H1 (cell line): ENCODE data around the gene MIB1. TPM values are rescaled to one million over a fixed set of nuclear protein-coding genes. Genes with fewer than 3 reads are reported as not detected.

Experiments
- CTCF ChIA-PET: fragments of 300-600 bp; sonication (Branson Sonifier 250); formaldehyde crosslinking; loops from one replicate; lab custom pipeline; 2021; ENCODE audit not compliant: partially characterized antibody; lab: Charles Lee
- POLR2A ChIA-PET: fragments of 300-600 bp; sonication (Branson Sonifier 250); formaldehyde crosslinking; loops from one replicate; lab custom pipeline; 2021; ENCODE audit warnings: inconsistent platforms; ENCODE audit not compliant: partially characterized antibody; lab: Charles Lee
- DNase-seq, 2 experiments: peaks; one replicate each; pipeline versions ENCODE4 v3.0.0 to v3.0.0-alpha.2; 2010 to 2022; ENCODE audit warnings: low spot score in 2 of 2, low read depth in 1 of 2, mixed read lengths in 1 of 2
- FAIRE-seq: peaks from 2 replicates; lab custom pipeline; 2011; peaks lifted over from hg19 to GRCh38; lab: Jason Lieb, UNC
- H2AFZ ChIP-seq: 2 replicates; pipeline ENCODE4 v1.8.1; 2012; ENCODE audit warnings: low read length, inconsistent platforms
- H2AK5ac ChIP-seq: 2 replicates; pipeline ENCODE4 v1.6.1; 2013; ENCODE audit warnings: low read depth, low read length
- H2BK120ac ChIP-seq: replicated peaks from 2 replicates; pipeline ENCODE3; 2013; ENCODE audit warnings: low read depth, low read length, inconsistent platforms
- H2BK12ac ChIP-seq: 2 replicates; pipeline ENCODE4 v1.6.1; 2013; ENCODE audit warnings: low read depth, low read length
- H2BK15ac ChIP-seq: 2 replicates; pipeline ENCODE4 v1.6.1; 2013; ENCODE audit warnings: low read length
- H2BK20ac ChIP-seq: 2 replicates; pipeline ENCODE4 v1.6.1; 2013; ENCODE audit warnings: low read length
- H2BK5ac ChIP-seq: 2 replicates; pipeline ENCODE4 v1.6.1; 2013; ENCODE audit warnings: low read depth, low read length
- H3K14ac ChIP-seq: 2 replicates; pipeline ENCODE4 v1.6.1; 2013; ENCODE audit warnings: inconsistent platforms; ENCODE audit not compliant: insufficient read length
- H3K18ac ChIP-seq: 2 replicates; pipeline ENCODE4 v1.6.1; 2013; ENCODE audit warnings: low read length; ENCODE audit errors: extremely low read depth
- H3K23ac ChIP-seq: 2 replicates; pipeline ENCODE4 v1.6.1; 2013; ENCODE audit warnings: inconsistent platforms; ENCODE audit not compliant: insufficient read length
- H3K23me2 ChIP-seq: 2 replicates; pipeline ENCODE4 v1.6.1; 2013; ENCODE audit warnings: low read depth, low read length
- H3K27ac ChIP-seq: 2 replicates; pipeline ENCODE4 v1.6.1; 2011; ENCODE audit warnings: low read depth, low read length, inconsistent platforms
- H3K27me3 ChIP-seq, 4 experiments: replicated peaks in 1 of 4; 1 replicate in 1 of 4; 2 replicates in 3 of 4; pipeline versions ENCODE4 v1.6.1 to v1.8.1; 2011 to 2013; ENCODE audit warnings: low read length in 3 of 4, mild to moderate bottlenecking in 3 of 4, inconsistent platforms in 2 of 4, mixed read lengths in 2 of 4, moderate library complexity in 1 of 4; ENCODE audit not compliant: control insufficient read depth in 3 of 4, insufficient read depth in 3 of 4; ENCODE audit errors: extremely low read depth in 1 of 4
- H3K36me3 ChIP-seq, 4 experiments: 2 replicates each; pipeline versions ENCODE4 v1.6.1 to v1.8.1; 2011 to 2013; ENCODE audit warnings: mild to moderate bottlenecking in 4 of 4, low read length in 3 of 4, moderate library complexity in 2 of 4, control low read depth in 1 of 4, inconsistent platforms in 1 of 4; ENCODE audit not compliant: insufficient read depth in 4 of 4, control insufficient read depth in 2 of 4
- H3K4ac ChIP-seq: replicated peaks from 2 replicates; pipeline ENCODE3; 2013; ENCODE audit warnings: low read length, low read depth, mixed read lengths, inconsistent platforms; ENCODE audit not compliant: insufficient read length
- H3K4me1 ChIP-seq, 4 experiments: replicated peaks in 1 of 4; 1 replicate in 1 of 4; 2 replicates in 3 of 4; pipeline versions ENCODE4 v1.6.1 to v1.8.1; 2011 to 2013; ENCODE audit warnings: low read length in 3 of 4, inconsistent platforms in 2 of 4, mixed read lengths in 1 of 4; ENCODE audit not compliant: insufficient read depth in 4 of 4, control insufficient read depth in 3 of 4
- H3K4me2 ChIP-seq, 2 experiments: 2 replicates each; pipeline versions ENCODE4 v1.6.1 to v1.8.1; 2011 to 2013; ENCODE audit warnings: low read depth in 2 of 2, low read length in 2 of 2, control low read depth in 1 of 2, inconsistent platforms in 1 of 2, mild to moderate bottlenecking in 1 of 2; ENCODE audit not compliant: insufficient read depth in 1 of 2
- H3K4me3 ChIP-seq, 4 experiments: fragments of 200-600, 300-600 bp in 1 of 4; sonication (generic), shearing (Covaris generic), sonication (Bioruptor Twin) in 1 of 4; 2 replicates each; pipeline versions ENCODE4 v1.5.1 to v1.8.1; 2011 to 2016; ENCODE audit warnings: low read length in 4 of 4, low read depth in 3 of 4, control low read depth in 2 of 4, inconsistent platforms in 2 of 4, mild to moderate bottlenecking in 2 of 4, mixed read lengths in 1 of 4, moderate library complexity in 1 of 4; ENCODE audit not compliant: insufficient read depth in 2 of 4; ENCODE audit errors: extremely low read depth in 1 of 4
- H3K56ac ChIP-seq: replicated peaks from 2 replicates; pipeline ENCODE3; 2013; ENCODE audit warnings: low read depth, mild to moderate bottlenecking, mixed read lengths, low read length, inconsistent platforms; ENCODE audit not compliant: insufficient read length
- H3K79me1 ChIP-seq: 2 replicates; pipeline ENCODE4 v1.6.1; 2013; ENCODE audit warnings: low read depth, low read length, control low read depth
- H3K79me2 ChIP-seq, 2 experiments: 2 replicates each; pipeline versions ENCODE4 v1.6.1 to v1.8.1; 2012 to 2013; ENCODE audit warnings: low read length in 2 of 2, mild to moderate bottlenecking in 2 of 2, inconsistent platforms in 1 of 2; ENCODE audit not compliant: insufficient read depth in 2 of 2, control insufficient read depth in 1 of 2
- H3K9ac ChIP-seq, 4 experiments: replicated peaks in 1 of 4; 1 replicate in 1 of 4; 2 replicates in 3 of 4; pipeline versions ENCODE4 v1.6.1 to v1.8.1; 2011 to 2013; ENCODE audit warnings: low read depth in 3 of 4, low read length in 3 of 4, control low read depth in 2 of 4, mild to moderate bottlenecking in 2 of 4, moderate library complexity in 2 of 4, inconsistent platforms in 1 of 4; ENCODE audit errors: extremely low read depth in 1 of 4
- H3K9me3 ChIP-seq, 2 experiments: 2 replicates each; pipeline versions ENCODE4 v1.6.1 to v1.8.1; 2012 to 2013; ENCODE audit warnings: mild to moderate bottlenecking in 2 of 2, moderate library complexity in 2 of 2, control low read depth in 1 of 2, inconsistent platforms in 1 of 2, low read depth in 1 of 2, low read length in 1 of 2, mixed read lengths in 1 of 2; ENCODE audit not compliant: insufficient read depth in 2 of 2
- H4K20me1 ChIP-seq, 2 experiments: replicated peaks in 1 of 2; 2 replicates each; pipeline versions ENCODE3 to v1.8.1; 2011 to 2013; ENCODE audit warnings: inconsistent platforms in 2 of 2, low read length in 2 of 2, mild to moderate bottlenecking in 1 of 2; ENCODE audit not compliant: insufficient read depth in 2 of 2, control insufficient read depth in 1 of 2
- H4K5ac ChIP-seq: 2 replicates; pipeline ENCODE4 v1.6.1; 2013; ENCODE audit warnings: low read length, low read depth, mixed read lengths, inconsistent platforms; ENCODE audit not compliant: insufficient read length
- H4K8ac ChIP-seq: 2 replicates; pipeline ENCODE4 v1.8.0; 2013; ENCODE audit warnings: mild to moderate bottlenecking, moderate library complexity, low read length, inconsistent platforms; ENCODE audit not compliant: insufficient read depth; ENCODE audit errors: extremely low read depth
- H4K91ac ChIP-seq: replicated peaks from 2 replicates; pipeline ENCODE3; 2013; ENCODE audit warnings: low read length, mixed read lengths, inconsistent platforms; ENCODE audit not compliant: insufficient read length
- ATF3 ChIP-seq: IDR thresholded peaks from 2 replicates; pipeline ENCODE4 v1.6.1; 2011; ENCODE audit warnings: low read depth, mild to moderate bottlenecking, low read length; ENCODE audit not compliant: insufficient read depth
- FOSL1 ChIP-seq: IDR thresholded peaks from 2 replicates; pipeline ENCODE4 v1.6.1; 2011; ENCODE audit warnings: mild to moderate bottlenecking, low read depth, low read length, moderate library complexity; ENCODE audit not compliant: insufficient read depth
- KDM5A ChIP-seq: fragments of 200-600 bp; IDR thresholded peaks from 2 replicates; pipeline ENCODE4 v1.7.1; 2012; ENCODE audit warnings: mild to moderate bottlenecking, low read length, inconsistent platforms, mixed read lengths
- POLR2A ChIP-seq, 2 experiments: IDR thresholded peaks; 1 replicate in 1 of 2; 2 replicates in 1 of 2; pipeline ENCODE4 v1.6.1; 2011; ENCODE audit warnings: low read depth in 2 of 2, low read length in 2 of 2, mild to moderate bottlenecking in 2 of 2; ENCODE audit errors: control extremely low read depth in 1 of 2
- SAP30 ChIP-seq: fragments of 300-600 bp; sonication (generic); IDR thresholded peaks from 2 replicates; pipeline ENCODE4 v1.7.1; 2012; ENCODE audit warnings: low read length, moderate library complexity, mild to moderate bottlenecking, inconsistent platforms; ENCODE audit not compliant: insufficient read depth, insufficient replicate concordance
- SIN3A ChIP-seq, 2 experiments: IDR thresholded peaks in 1 of 2; conservative IDR thresholded peaks in 1 of 2; 2 replicates each; pipeline ENCODE4 v1.6.1; 2011 to 2012; ENCODE audit warnings: low read length in 2 of 2, improper control_type of control experiment in 1 of 2, low read depth in 1 of 2, mild to moderate bottlenecking in 1 of 2
- SP2 ChIP-seq: IDR thresholded peaks from 2 replicates; pipeline ENCODE4 v1.6.1; 2012; ENCODE audit warnings: mild to moderate bottlenecking, low read length, inconsistent platforms
- WGBS, 2 experiments: shearing (Covaris generic) in 1 of 2; methylation state at CpG; one replicate each; pipeline versions ENCODE4 v1.1.6 to v1.1.7; 2013 to 2015; ENCODE audit warnings: low lambda C conversion rate in 2 of 2, mixed read lengths in 2 of 2, inconsistent platforms in 1 of 2, low coverage in 1 of 2, missing lambda C conversion rate in 1 of 2; ENCODE audit not compliant: insufficient replicate concordance in 2 of 2, insufficient coverage in 1 of 2, insufficient read length in 1 of 2; ENCODE audit errors: extremely low coverage in 1 of 2, missing lambda C conversion rate in 1 of 2; 5-methylcytosine and 5-hydroxymethylcytosine counted together
- polyA plus RNA-seq, 7 experiments: library from polyadenylated mRNA; depleted of rRNA in 3 of 7; stranded (reverse) in 5 of 7; unstranded in 2 of 7; fragments of >200 nt in 5 of 7; fragments of 200-250 nt in 2 of 7; gene quantifications; 1 replicate in 5 of 7; 2 replicates in 1 of 7; 4 replicates in 1 of 7; pipeline versions ENCODE4 v1.2.1 to v1.2.3, GENCODE V29; 2011 to 2013; ENCODE audit warnings: missing spikeins in 2 of 7, mixed read lengths in 2 of 7
- total RNA-seq: library from RNA; stranded (reverse); fragmentation: NEBNext Ultra II Directional; extraction: Animal tissue kit (Norgen Biotek cat#: 25700); gene quantifications from 2 replicates; pipeline ENCODE4 v1.2.1, GENCODE V29; 2021

MIB1 gene
- total and polyA plus RNA-seq, 2 of the 8 experiments (the other 6 are each of a cell fraction or from before 2014, with no cell fraction given): 8.2 to 60.3 TPM

- peaks cover 0 to 3% (median 0%) of the 10 kb centered on the region in 4 experiments; a peak in 4 of 7 replicates for H3K27me3 ChIP-seq
- H3K4ac ChIP-seq: no peak overlapping the region
- no peaks in the 10 kb centered on the region for H3K79me1 ChIP-seq
- no peak overlapping the region for H3K23ac ChIP-seq
- H2AK5ac ChIP-seq: no peak overlapping the region
- H2AFZ ChIP-seq: no peak overlapping the region
- H3K36me3 ChIP-seq: peaks cover 0 to 7% (median 1%) of the 10 kb centered on the region in 4 experiments; a peak in 2 of 8 replicates
- FAIRE-seq (no peak), DNase-seq (no peak)
- TF ChIP-seq SAP30 (no peak), KDM5A (no peak), POLR2A (IDR thresholded peaks at IDR 0.05; ENCODE audit: control extremely low read depth in 1 of 2, low read depth in 2 of 2, low read length in 2 of 2) (no peak), SP2 (no peak), FOSL1 (no peak), ATF3 (no peak), SIN3A (conservative IDR thresholded peaks at IDR 0.05 in 1 of 2, IDR thresholded peaks at IDR 0.05 in 1 of 2; ENCODE audit: low read depth in 1 of 2, low read length in 2 of 2) (no peak)
- H3K14ac ChIP-seq: no peak overlapping the region
- no peak overlapping the region for H2BK120ac ChIP-seq
- no peak overlapping the region for H4K91ac ChIP-seq
- H3K56ac ChIP-seq: no peak overlapping the region
- H4K20me1 ChIP-seq: no peaks in the 10 kb centered on the region
- no peaks in the 10 kb centered on the region for H3K79me2 ChIP-seq
- CTCF ChIA-PET: no interaction called here
- peaks cover 0 to 3% (median 1%) of the 10 kb centered on the region in 4 experiments; a peak in 1 of 7 replicates for H3K4me1 ChIP-seq
- peaks cover 6% of the 10 kb centered on the region for H3K23me2 ChIP-seq
- H4K5ac ChIP-seq: no peak overlapping the region
- POLR2A ChIA-PET: no interaction called here
- H3K18ac ChIP-seq: no peak overlapping the region
- peaks cover 0 to 12% of the 10 kb centered on the region in 2 experiments; a peak in 2 of 4 replicates for H3K9me3 ChIP-seq
- 88% methylated on average over 19 of the region's 28 CpGs; no CpG with 5 or more reads in 1 of the 2 experiments for WGBS, 2 experiments
- H2BK15ac ChIP-seq: no peak overlapping the region
- H3K4me3 ChIP-seq: no peak overlapping the region
- H3K4me2 ChIP-seq: no peak overlapping the region
- no peak overlapping the region for H2BK20ac ChIP-seq
- H3K27ac ChIP-seq: no peak overlapping the region
- no peak overlapping the region for H3K9ac ChIP-seq
- no peak overlapping the region for H2BK5ac ChIP-seq
- no peak overlapping the region for H2BK12ac ChIP-seq
- no peak overlapping the region; the same call in 1 of the 2 replicates for H4K8ac ChIP-seq
These were observed 34.2 kb upstream of the MIB1 start for GRCh38 chr18:21706386-21706865.
